Kidney (tissue), 14 donors: Measurements from ENCODE around the gene PPEF2. TPM values are rescaled to one million over a fixed set of nuclear protein-coding genes. Genes with fewer than 3 reads are reported as not detected.

ENCODE experiments used
- DNase-seq, 5 donors: peaks; one replicate each; pipeline ENCODE4 v3.0.0-alpha.2; 2013 to 2020
- FAIRE-seq: peaks from 2 replicates; lab custom pipeline; 2012; peaks lifted over from hg19 to GRCh38; lab: Jason Lieb, UNC
- H3K27ac ChIP-seq, 2 donors: one replicate each; pipeline ENCODE4 v1.7.0; 2013; ENCODE audit warnings: low read depth in 2 of 2, low read length in 2 of 2, inconsistent platforms in 1 of 2
- H3K27me3 ChIP-seq: one replicate; pipeline ENCODE4 v1.7.1; 2013; ENCODE audit warnings: low read length, inconsistent platforms; ENCODE audit not compliant: control insufficient read depth, insufficient read depth
- H3K36me3 ChIP-seq, 3 donors: one replicate each; pipeline versions ENCODE4 v1.7.0 to v1.7.1; 2013; ENCODE audit warnings: low read length in 3 of 3, control low read depth in 1 of 3, inconsistent platforms in 1 of 3; ENCODE audit not compliant: insufficient read depth in 3 of 3, control insufficient read depth in 2 of 3
- H3K4me1 ChIP-seq, 3 donors: one replicate each; pipeline versions ENCODE4 v1.7.0 to v1.7.1; 2013; ENCODE audit warnings: low read length in 3 of 3, inconsistent platforms in 1 of 3, low read depth in 1 of 3; ENCODE audit not compliant: control insufficient read depth in 2 of 3, insufficient read depth in 2 of 3
- H3K4me3 ChIP-seq, 3 donors: one replicate each; pipeline versions ENCODE4 v1.7.0 to v1.8.1; 2013; ENCODE audit warnings: low read length in 3 of 3, control low read depth in 1 of 3, inconsistent platforms in 1 of 3
- H3K9ac ChIP-seq, 3 donors: one replicate each; pipeline versions ENCODE4 v1.7.0 to v1.7.1; 2013; ENCODE audit warnings: low read length in 3 of 3, control low read depth in 1 of 3, inconsistent platforms in 1 of 3
- H3K9me3 ChIP-seq, 3 donors: one replicate each; pipeline versions ENCODE4 v1.7.0 to v1.7.1; 2013; ENCODE audit warnings: low read length in 3 of 3, control low read depth in 1 of 3, inconsistent platforms in 1 of 3; ENCODE audit not compliant: control insufficient read depth in 2 of 3, insufficient read depth in 1 of 3
- intact Hi-C: fragments of 100-400 bp; cut with DNase I; formaldehyde crosslinking; loops from one replicate; pipeline ENCODE4 v1.11.1; 2022
- polyA plus RNA-seq: library from polyadenylated mRNA; stranded (reverse); fragments of 350-450 nt; fragmentation: Illumina TruSeq; extraction: RNeasy Lipid Tissue Mini Kit (QIAGEN cat#74804); gene quantifications from one replicate; pipeline ENCODE4 v1.2.3, GENCODE V29; 2014; ENCODE audit warnings: low read depth, low replicate concordance; ENCODE audit not compliant: insufficient read depth
- total RNA-seq: library from RNA; stranded (reverse); fragmentation: NEBNext Ultra II Directional; extraction: Animal tissue kit (Norgen Biotek cat#: 25700); gene quantifications from one replicate; pipeline ENCODE4 v1.2.1, GENCODE V29; 2021
- TF ChIP-seq, protein P1 (sequence below): IDR thresholded peaks from 3 replicates; pipeline ENCODE4 v1.5.1; 2012; ENCODE audit warnings: mild to moderate bottlenecking, moderate library complexity, borderline replicate concordance; ENCODE audit not compliant: insufficient read depth; ENCODE audit errors: extremely low read depth
- donor health status: control.
- donor health status: control.
- donor health status: control.
- donor health status: control.
- donor health status: control.
- donor health status: DM: yes; HTN: yes; CAD: no.
- donor health status: Normal renal cell carcinoma (clear cell type).

Gene PPEF2
- total and polyA plus RNA-seq, 2 donors from 2014 or later: not detected

DNA sequence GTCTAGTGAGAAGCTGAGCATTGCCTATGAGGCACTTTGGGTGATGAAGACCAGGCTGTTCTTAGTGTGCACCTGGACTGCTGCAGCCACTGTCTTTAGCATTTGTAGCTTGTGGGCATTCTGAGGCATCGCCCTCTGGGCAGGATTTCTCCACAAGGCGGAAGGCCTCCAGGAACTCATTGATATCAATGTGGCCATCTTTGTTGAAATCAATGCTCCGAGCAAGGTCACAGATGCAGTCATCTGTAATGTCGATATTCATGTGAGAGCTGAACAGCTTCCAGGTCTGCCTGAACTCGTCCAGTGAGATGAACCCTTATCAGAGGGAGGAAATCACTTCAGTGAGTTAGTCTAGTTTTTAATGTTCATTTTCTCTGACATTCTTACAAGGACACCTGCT is 41.6 kb downstream of the PPEF2 start:
- Histone ChIP-seq H3K9me3 (no peaks in the 10 kb centered on the region), H3K9ac (no peak overlapping the region), H3K36me3 (no peaks in the 10 kb centered on the region), H3K4me3 (no peak overlapping the region), H3K27ac (no peak overlapping the region), H3K27me3 (no peaks in the 10 kb centered on the region), H3K4me1 (peaks cover 0 to under 1% (median 0%) of the 10 kb centered on the region in 3 donors)
- intact Hi-C loops: no loop called here
- TF ChIP-seq, protein P1, sequence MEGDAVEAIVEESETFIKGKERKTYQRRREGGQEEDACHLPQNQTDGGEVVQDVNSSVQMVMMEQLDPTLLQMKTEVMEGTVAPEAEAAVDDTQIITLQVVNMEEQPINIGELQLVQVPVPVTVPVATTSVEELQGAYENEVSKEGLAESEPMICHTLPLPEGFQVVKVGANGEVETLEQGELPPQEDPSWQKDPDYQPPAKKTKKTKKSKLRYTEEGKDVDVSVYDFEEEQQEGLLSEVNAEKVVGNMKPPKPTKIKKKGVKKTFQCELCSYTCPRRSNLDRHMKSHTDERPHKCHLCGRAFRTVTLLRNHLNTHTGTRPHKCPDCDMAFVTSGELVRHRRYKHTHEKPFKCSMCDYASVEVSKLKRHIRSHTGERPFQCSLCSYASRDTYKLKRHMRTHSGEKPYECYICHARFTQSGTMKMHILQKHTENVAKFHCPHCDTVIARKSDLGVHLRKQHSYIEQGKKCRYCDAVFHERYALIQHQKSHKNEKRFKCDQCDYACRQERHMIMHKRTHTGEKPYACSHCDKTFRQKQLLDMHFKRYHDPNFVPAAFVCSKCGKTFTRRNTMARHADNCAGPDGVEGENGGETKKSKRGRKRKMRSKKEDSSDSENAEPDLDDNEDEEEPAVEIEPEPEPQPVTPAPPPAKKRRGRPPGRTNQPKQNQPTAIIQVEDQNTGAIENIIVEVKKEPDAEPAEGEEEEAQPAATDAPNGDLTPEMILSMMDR: no peak
- no peak for DNase-seq
- FAIRE-seq: no peak

DNA sequence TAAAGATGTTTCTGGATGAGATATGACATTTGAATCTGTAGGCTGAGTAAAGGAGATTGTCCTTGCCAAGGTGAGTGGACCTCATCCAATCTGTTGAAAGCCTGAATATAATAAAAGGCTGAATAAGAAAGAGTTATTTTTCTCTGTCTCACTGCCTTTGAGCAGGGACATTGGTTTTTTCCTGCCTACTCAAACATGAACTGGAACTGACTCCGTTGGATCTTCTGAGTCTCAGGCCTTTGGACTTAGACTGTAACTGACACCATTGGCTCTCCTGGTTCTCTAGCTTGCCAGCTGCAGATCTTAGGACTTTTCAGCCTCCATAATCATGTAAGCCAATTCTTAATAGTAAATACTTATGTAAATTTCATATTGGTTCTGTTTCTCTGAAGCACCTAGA is 43.5 kb downstream of the PPEF2 start:
- Histone ChIP-seq H3K4me1 (no peaks in the 10 kb centered on the region), H3K4me3 (no peak overlapping the region), H3K27me3 (no peaks in the 10 kb centered on the region), H3K27ac (no peak overlapping the region), H3K9ac (no peak overlapping the region), H3K9me3 (no peaks in the 10 kb centered on the region), H3K36me3 (no peaks in the 10 kb centered on the region)
- TF ChIP-seq, protein P1: no peak
- DNase-seq (no peak), FAIRE-seq (no peak)
- intact Hi-C loops: no loop called here

DNA sequence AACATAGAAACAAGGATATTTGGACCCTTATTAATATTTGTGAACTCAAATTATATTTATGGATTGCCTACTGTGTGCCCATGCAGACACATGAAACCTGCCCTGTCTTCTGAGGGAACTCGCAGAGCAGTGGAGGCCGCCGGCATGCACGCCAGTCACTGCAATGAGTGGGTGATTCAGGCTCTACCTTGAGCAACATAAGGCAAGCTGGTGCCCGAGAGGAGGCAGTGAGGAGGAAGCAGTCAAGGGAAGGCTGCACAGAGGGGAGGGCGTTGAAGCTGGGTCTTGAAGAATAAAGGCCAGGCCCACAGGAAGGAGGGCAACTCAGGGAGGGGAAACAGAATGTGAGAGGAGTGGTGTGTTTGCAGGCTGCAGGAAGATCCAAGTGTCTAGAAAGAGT is 52.8 kb downstream of the PPEF2 start:
- TF ChIP-seq, protein P1: no peak
- no peaks in the 10 kb centered on the region for H3K27me3 ChIP-seq
- no peaks in the 10 kb centered on the region for H3K9me3 ChIP-seq
- DNase-seq (no peak), FAIRE-seq (no peak)
- no peak overlapping the region for H3K4me3 ChIP-seq
- peaks cover 0 to 4% (median 0%) of the 10 kb centered on the region in 3 donors for H3K4me1 ChIP-seq
- intact Hi-C loops: no loop called here
- H3K9ac ChIP-seq: no peak overlapping the region
- no peak overlapping the region for H3K27ac ChIP-seq
- H3K36me3 ChIP-seq: no peaks in the 10 kb centered on the region

DNA sequence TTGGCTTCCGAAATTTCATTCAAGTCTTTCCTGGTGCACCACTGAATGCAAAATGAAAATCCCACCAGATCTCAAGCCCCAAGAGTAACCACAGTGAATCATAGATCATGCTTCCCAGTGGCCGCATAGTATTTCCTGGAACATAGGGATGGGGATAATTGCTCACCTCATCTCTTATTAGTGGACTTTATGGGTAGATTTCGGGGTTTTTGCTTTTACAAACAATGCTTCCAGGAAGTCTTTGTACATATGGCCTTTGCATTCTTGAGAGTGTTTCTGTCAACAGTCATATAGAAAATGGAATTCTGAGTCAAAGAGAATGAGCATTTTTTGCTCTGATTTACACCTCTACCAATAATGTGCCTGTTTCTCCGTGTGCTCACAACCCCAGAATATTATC is 53.4 kb downstream of the PPEF2 start:
- Histone ChIP-seq H3K9ac (no peak overlapping the region), H3K4me3 (no peak overlapping the region), H3K4me1 (peaks cover 0 to 7% (median 0%) of the 10 kb centered on the region in 3 donors), H3K36me3 (no peaks in the 10 kb centered on the region), H3K27ac (no peak overlapping the region), H3K9me3 (no peaks in the 10 kb centered on the region), H3K27me3 (no peaks in the 10 kb centered on the region)
- FAIRE-seq: no peak
- TF ChIP-seq, protein P1: no peak
- no peak for DNase-seq
- intact Hi-C loops: no loop called here
